CD14-positive monocyte (primary cell): ENCODE data around the gene USP49. TPM values are rescaled to one million over a fixed set of nuclear protein-coding genes. Genes with fewer than 3 reads are reported as not detected.

Experiments
- DNase-seq, 3 donors: peaks; one replicate each; pipeline ENCODE4 v3.0.0-alpha.2; 2011 to 2022
- H2AFZ ChIP-seq: 2 replicates; pipeline ENCODE4 v1.6.0; 2012; ENCODE audit warnings: mild to moderate bottlenecking, low read depth, low read length, inconsistent platforms; ENCODE audit not compliant: insufficient read depth, poor library complexity, severe bottlenecking
- H3K27ac ChIP-seq, 2 donors: 1 replicate in 1 of 2; 2 replicates in 1 of 2; pipeline ENCODE4 v1.5.1; 2012 to 2013; ENCODE audit warnings: low read length in 2 of 2, control low read depth in 1 of 2, inconsistent platforms in 1 of 2, low read depth in 1 of 2, mild to moderate bottlenecking in 1 of 2
- H3K27me3 ChIP-seq, 2 donors: one replicate each; pipeline versions ENCODE4 v1.6.0 to v1.6.1; 2011 to 2013; ENCODE audit warnings: low read length in 2 of 2; ENCODE audit not compliant: control insufficient read depth in 2 of 2, insufficient read depth in 2 of 2
- H3K36me3 ChIP-seq, 2 donors: replicated peaks in 1 of 2; 1 replicate in 1 of 2; 2 replicates in 1 of 2; pipeline versions ENCODE4 v1.5.1 to v1.6.1; 2012 to 2013; ENCODE audit warnings: low read length in 2 of 2, control low read depth in 1 of 2, inconsistent platforms in 1 of 2, mild to moderate bottlenecking in 1 of 2; ENCODE audit not compliant: insufficient read depth in 2 of 2, control insufficient read depth in 1 of 2
- H3K4me1 ChIP-seq, 2 donors: 1 replicate in 1 of 2; 2 replicates in 1 of 2; pipeline versions ENCODE4 v1.5.1 to v1.6.1; 2012 to 2013; ENCODE audit warnings: low read length in 2 of 2, control low read depth in 1 of 2, inconsistent platforms in 1 of 2, mild to moderate bottlenecking in 1 of 2, moderate library complexity in 1 of 2; ENCODE audit not compliant: insufficient read depth in 2 of 2, control insufficient read depth in 1 of 2
- H3K4me2 ChIP-seq: replicated peaks from 2 replicates; pipeline ENCODE3; 2012; ENCODE audit warnings: low read length, moderate library complexity, mild to moderate bottlenecking; ENCODE audit not compliant: poor library complexity, severe bottlenecking; ENCODE audit errors: extremely low read depth
- H3K4me3 ChIP-seq, 3 experiments: fragments of 200-600 bp in 1 of 3; sonication (generic) in 1 of 3; replicated peaks in 1 of 3; 1 replicate in 2 of 3; 2 replicates in 1 of 3; pipeline ENCODE4 v1.5.1; 2011 to 2013; ENCODE audit warnings: low read length in 3 of 3, mild to moderate bottlenecking in 3 of 3, control low read depth in 2 of 3, low read depth in 2 of 3, inconsistent platforms in 1 of 3, moderate library complexity in 1 of 3
- H3K79me2 ChIP-seq: 2 replicates; pipeline ENCODE4 v1.6.0; 2012; ENCODE audit warnings: mild to moderate bottlenecking, control low read depth, inconsistent platforms, low read length, moderate library complexity; ENCODE audit not compliant: insufficient read depth
- H3K9ac ChIP-seq: 2 replicates; pipeline ENCODE4 v1.6.0; 2017; ENCODE audit warnings: low read length, mild to moderate bottlenecking; ENCODE audit not compliant: insufficient read depth, poor library complexity, severe bottlenecking
- H3K9me3 ChIP-seq, 2 donors: replicated peaks in 1 of 2; 1 replicate in 1 of 2; 2 replicates in 1 of 2; pipeline versions ENCODE4 v1.5.1 to v1.6.1; 2012 to 2013; ENCODE audit warnings: low read length in 2 of 2, control low read depth in 1 of 2; ENCODE audit not compliant: control insufficient read depth in 1 of 2, insufficient read depth in 1 of 2
- H4K20me1 ChIP-seq: 2 replicates; pipeline ENCODE4 v1.6.0; 2012; ENCODE audit warnings: mild to moderate bottlenecking, low read length, control low read depth, moderate library complexity; ENCODE audit not compliant: insufficient read depth
- H3K27ac Mint-ChIP-seq, 7 donors: one replicate each; pipeline ENCODE4 v1.8.0; 2020; ENCODE audit warnings: mild to moderate bottlenecking in 7 of 7, mixed read lengths in 7 of 7, moderate library complexity in 6 of 7, inconsistent platforms in 2 of 7
- H3K27me3 Mint-ChIP-seq, 3 donors: one replicate each; pipeline ENCODE4 v1.8.0; 2021 to 2022; ENCODE audit warnings: low read depth in 3 of 3, mild to moderate bottlenecking in 3 of 3, mixed read lengths in 3 of 3, moderate library complexity in 3 of 3, inconsistent platforms in 1 of 3
- H3K36me3 Mint-ChIP-seq, 2 donors: one replicate each; pipeline ENCODE4 v1.8.0; 2020; ENCODE audit warnings: mixed read lengths in 2 of 2, inconsistent platforms in 1 of 2, mild to moderate bottlenecking in 1 of 2
- H3K4me1 Mint-ChIP-seq: one replicate; pipeline ENCODE4 v1.8.0; 2020; ENCODE audit warnings: mild to moderate bottlenecking, mixed read lengths
- H3K4me3 Mint-ChIP-seq, 2 donors: one replicate each; pipeline ENCODE4 v1.8.0; 2020; ENCODE audit warnings: mild to moderate bottlenecking in 2 of 2, mixed read lengths in 2 of 2, moderate library complexity in 1 of 2
- H3K9me3 Mint-ChIP-seq, 7 donors: one replicate each; pipeline ENCODE4 v1.8.0; 2020 to 2022; ENCODE audit warnings: mixed read lengths in 7 of 7, mild to moderate bottlenecking in 6 of 7, moderate library complexity in 6 of 7, inconsistent platforms in 2 of 7
- WGBS: methylation state at CpG from one replicate; pipeline ENCODE4 v1.1.5; 2013; ENCODE audit warnings: missing lambda C conversion rate; ENCODE audit not compliant: insufficient coverage; 5-methylcytosine and 5-hydroxymethylcytosine counted together
- intact Hi-C, 2 donors: fragments of 100-400 bp; cut with micrococcal nuclease; formaldehyde crosslinking; loops; one replicate each; pipeline versions ENCODE4 v1.15.0 to v1.15.1; 2023
- polyA plus RNA-seq, 3 donors: library from polyadenylated mRNA; depleted of rRNA in 1 of 3; unstranded in 2 of 3; stranded (reverse) in 1 of 3; fragments of 300-500 nt in 2 of 3; fragments of >200 nt in 1 of 3; fragmentation: Illumina TruSeq in 2 of 3; gene quantifications; 1 replicate in 2 of 3; 2 replicates in 1 of 3; pipeline ENCODE4 v1.2.3, GENCODE V29; 2012 to 2021
- TF ChIP-seq, protein P1 (sequence below): fragments of 200-600 bp; IDR thresholded peaks from one replicate; pipeline ENCODE4 v1.8.0; 2022; ENCODE audit warnings: antibody characterized with exemption, mild to moderate bottlenecking

The USP49 gene
- polyA plus RNA-seq, 3 donors = 0.08 to 4.8 (median 0.37) TPM

- no peaks in the 10 kb centered on the region for H3K36me3 Mint-ChIP-seq
- DNase-seq = no peak
- 100% methylated on average over 1 of the region's 3 CpGs for WGBS
- peaks cover 0 to 1% (median 0%) of the 10 kb centered on the region in 7 donors for H3K9me3 Mint-ChIP-seq
- no peak overlapping the region for H3K27ac Mint-ChIP-seq
- H3K9me3 ChIP-seq = no peaks in the 10 kb centered on the region
- H4K20me1 ChIP-seq = no peaks in the 10 kb centered on the region
- no peak overlapping the region for H3K27ac ChIP-seq
- TF ChIP-seq, protein P1, sequence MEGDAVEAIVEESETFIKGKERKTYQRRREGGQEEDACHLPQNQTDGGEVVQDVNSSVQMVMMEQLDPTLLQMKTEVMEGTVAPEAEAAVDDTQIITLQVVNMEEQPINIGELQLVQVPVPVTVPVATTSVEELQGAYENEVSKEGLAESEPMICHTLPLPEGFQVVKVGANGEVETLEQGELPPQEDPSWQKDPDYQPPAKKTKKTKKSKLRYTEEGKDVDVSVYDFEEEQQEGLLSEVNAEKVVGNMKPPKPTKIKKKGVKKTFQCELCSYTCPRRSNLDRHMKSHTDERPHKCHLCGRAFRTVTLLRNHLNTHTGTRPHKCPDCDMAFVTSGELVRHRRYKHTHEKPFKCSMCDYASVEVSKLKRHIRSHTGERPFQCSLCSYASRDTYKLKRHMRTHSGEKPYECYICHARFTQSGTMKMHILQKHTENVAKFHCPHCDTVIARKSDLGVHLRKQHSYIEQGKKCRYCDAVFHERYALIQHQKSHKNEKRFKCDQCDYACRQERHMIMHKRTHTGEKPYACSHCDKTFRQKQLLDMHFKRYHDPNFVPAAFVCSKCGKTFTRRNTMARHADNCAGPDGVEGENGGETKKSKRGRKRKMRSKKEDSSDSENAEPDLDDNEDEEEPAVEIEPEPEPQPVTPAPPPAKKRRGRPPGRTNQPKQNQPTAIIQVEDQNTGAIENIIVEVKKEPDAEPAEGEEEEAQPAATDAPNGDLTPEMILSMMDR = no peak
- H3K4me3 ChIP-seq = no peak overlapping the region
- no peaks in the 10 kb centered on the region for H3K4me1 ChIP-seq
- H3K4me3 Mint-ChIP-seq = no peak overlapping the region
- H3K27me3 ChIP-seq = no peaks in the 10 kb centered on the region
- H3K79me2 ChIP-seq = no peaks in the 10 kb centered on the region
- intact Hi-C loops = no loop called here
- peaks cover 1 to 6% (median 4%) of the 10 kb centered on the region in 3 donors for H3K27me3 Mint-ChIP-seq
- H2AFZ ChIP-seq = no peak overlapping the region
- no peaks in the 10 kb centered on the region for H3K4me1 Mint-ChIP-seq
- no peak overlapping the region for H3K4me2 ChIP-seq
- no peak overlapping the region for H3K9ac ChIP-seq
- H3K36me3 ChIP-seq = no peaks in the 10 kb centered on the region
Measured at GRCh38 chr6:41750374-41750773, 144.8 kb downstream of the USP49 start.

- intact Hi-C loops = no loop called here
- Mint-ChIP-seq H3K27me3 (peaks cover 0 to 4% (median under 1%) of the 10 kb centered on the region in 3 donors), H3K27ac (no peak overlapping the region), H3K36me3 (no peaks in the 10 kb centered on the region), H3K9me3 (peaks cover 0 to 2% (median 0%) of the 10 kb centered on the region in 7 donors), H3K4me3 (no peak overlapping the region), H3K4me1 (peaks cover 5% of the 10 kb centered on the region)
- no peak for DNase-seq
- no peak overlapping the region for H3K9ac ChIP-seq
- no peaks in the 10 kb centered on the region for H3K79me2 ChIP-seq
- TF ChIP-seq, protein P1 = no peak
- no peaks in the 10 kb centered on the region for H3K9me3 ChIP-seq
- 100% methylated on average over 1 of the region's 3 CpGs for WGBS
- H3K27me3 ChIP-seq = no peaks in the 10 kb centered on the region
- H3K4me2 ChIP-seq = no peak overlapping the region
- no peaks in the 10 kb centered on the region for H3K36me3 ChIP-seq
- no peak overlapping the region for H2AFZ ChIP-seq
- H3K4me1 ChIP-seq = no peaks in the 10 kb centered on the region
- no peak overlapping the region for H3K27ac ChIP-seq
- no peaks in the 10 kb centered on the region for H4K20me1 ChIP-seq
- no peak overlapping the region for H3K4me3 ChIP-seq
Measured at GRCh38 chr6:41748542-41748941, 146.6 kb downstream of the USP49 start.
